H1 (cell line): ENCODE results near the gene ADGRG2. TPM values are rescaled to one million over a fixed set of nuclear protein-coding genes. Genes with fewer than 3 reads are reported as not detected.

Source experiments
- CHD7 ChIP-seq: fragments of 300-600 bp; sonication (generic); IDR thresholded peaks from 2 replicates; pipeline ENCODE4 v1.7.1; 2012; ENCODE audit warnings: low read length, moderate library complexity, mild to moderate bottlenecking, inconsistent platforms; ENCODE audit not compliant: insufficient replicate concordance
- YY1 ChIP-seq: IDR thresholded peaks from 2 replicates; pipeline ENCODE4 v1.6.1; 2011; ENCODE audit warnings: low read depth, mild to moderate bottlenecking, low read length
- polyA plus RNA-seq, 7 experiments: library from polyadenylated mRNA; depleted of rRNA in 3 of 7; stranded (reverse) in 5 of 7; unstranded in 2 of 7; fragments of >200 nt in 5 of 7; fragments of 200-250 nt in 2 of 7; gene quantifications; 1 replicate in 5 of 7; 2 replicates in 1 of 7; 4 replicates in 1 of 7; pipeline versions ENCODE4 v1.2.1 to v1.2.3, GENCODE V29; 2011 to 2013; ENCODE audit warnings: missing spikeins in 2 of 7, mixed read lengths in 2 of 7
- total RNA-seq: library from RNA; stranded (reverse); fragmentation: NEBNext Ultra II Directional; extraction: Animal tissue kit (Norgen Biotek cat#: 25700); gene quantifications from 2 replicates; pipeline ENCODE4 v1.2.1, GENCODE V29; 2021

The ADGRG2 gene
- total and polyA plus RNA-seq, 2 of the 8 experiments (the other 6 are each of a cell fraction or from before 2014, with no cell fraction given), result 8.9 to 13.3 TPM

GRCh38 chrX:19122641-19123009 is 357 bp upstream of the ADGRG2 start (continued):
- TF ChIP-seq CHD7 (no peak), YY1 (no peak)
